Mucosa of stomach (tissue), 1 donor: Measurements from ENCODE around the gene PPCDC.
"Not testable (repeated sequence)": the region's sequence is repeated elsewhere in the genome, so short reads cannot be mapped to it uniquely, and the experiment has no call there.

Experiments
- H3K27me3 ChIP-seq: one replicate; pipeline ENCODE4 v1.7.0; 2013; ENCODE audit warnings: mild to moderate bottlenecking, low read length; ENCODE audit not compliant: control insufficient read depth, insufficient read depth
- H3K36me3 ChIP-seq: one replicate; pipeline ENCODE4 v1.7.0; 2013; ENCODE audit warnings: low read length; ENCODE audit not compliant: control insufficient read depth, insufficient read depth
- H3K4me1 ChIP-seq: one replicate; pipeline ENCODE4 v1.7.0; 2013; ENCODE audit warnings: mild to moderate bottlenecking, low read length; ENCODE audit not compliant: control insufficient read depth, insufficient read depth
- H3K4me3 ChIP-seq: one replicate; pipeline ENCODE4 v1.7.0; 2013; ENCODE audit warnings: low read length
- H3K9ac ChIP-seq: one replicate; pipeline ENCODE4 v1.7.0; 2013; ENCODE audit warnings: mild to moderate bottlenecking, low read length, moderate library complexity
- H3K9me3 ChIP-seq: one replicate; pipeline ENCODE4 v1.7.0; 2013; ENCODE audit warnings: mild to moderate bottlenecking, low read length, moderate library complexity; ENCODE audit not compliant: control insufficient read depth
- donor health status: Pancreatic carcinoma.

Gene PPCDC

DNA sequence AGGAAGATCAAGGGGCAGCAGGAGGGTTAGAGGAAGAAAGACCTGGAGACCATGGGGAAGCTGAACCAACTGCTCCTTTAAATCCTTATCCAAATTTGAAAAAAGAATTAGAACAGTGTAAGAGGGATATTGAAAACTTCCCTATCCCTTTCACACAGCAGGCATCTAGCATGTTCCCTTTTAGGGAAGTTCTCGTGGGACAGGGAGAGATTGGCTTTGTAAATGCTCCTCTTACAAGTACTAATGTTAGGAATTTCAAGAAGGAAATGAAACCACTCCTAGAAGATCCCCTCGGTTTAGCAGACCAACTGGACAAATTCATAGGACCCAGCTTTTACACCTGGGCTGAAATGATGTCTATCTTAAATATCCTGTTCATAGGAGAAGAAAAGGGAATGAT, 41.5 kb downstream of the PPCDC start:
- Histone ChIP-seq H3K27me3 (no peaks in the 10 kb centered on the region), H3K4me1 (no peaks in the 10 kb centered on the region), H3K9ac (no peak overlapping the region)

DNA sequence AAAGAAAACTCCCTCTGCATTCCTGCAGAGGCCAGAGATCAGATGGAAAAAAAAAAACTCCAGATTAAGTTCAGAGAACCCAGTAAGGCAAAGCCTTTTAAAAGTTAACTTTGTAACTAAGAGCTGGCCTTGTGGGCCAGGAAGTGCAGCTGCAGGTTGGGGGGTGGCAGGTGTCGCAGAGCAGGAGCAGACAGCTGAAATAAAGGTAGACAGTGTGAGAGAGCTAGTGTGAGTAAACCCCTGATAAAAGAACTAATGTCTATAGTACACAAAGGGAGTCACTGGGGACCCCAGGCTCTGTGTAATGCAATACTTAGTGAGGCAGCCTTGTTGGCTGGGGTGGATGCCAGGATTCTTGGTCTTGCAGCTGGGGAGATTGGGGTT, 42.1 kb downstream of the PPCDC start:
- no peaks in the 10 kb centered on the region for H3K9me3 ChIP-seq
- H3K27me3 ChIP-seq = peaks cover 3% of the 10 kb centered on the region
- no peaks in the 10 kb centered on the region for H3K4me1 ChIP-seq
- no peak overlapping the region for H3K9ac ChIP-seq
- H3K36me3 ChIP-seq = no peaks in the 10 kb centered on the region
- no peak overlapping the region for H3K4me3 ChIP-seq

More for the DNA sequence above, 41.5 kb downstream of the PPCDC start:
- no peaks in the 10 kb centered on the region for H3K36me3 ChIP-seq
- H3K9me3 ChIP-seq = no peaks in the 10 kb centered on the region
- no peak overlapping the region for H3K4me3 ChIP-seq

DNA sequence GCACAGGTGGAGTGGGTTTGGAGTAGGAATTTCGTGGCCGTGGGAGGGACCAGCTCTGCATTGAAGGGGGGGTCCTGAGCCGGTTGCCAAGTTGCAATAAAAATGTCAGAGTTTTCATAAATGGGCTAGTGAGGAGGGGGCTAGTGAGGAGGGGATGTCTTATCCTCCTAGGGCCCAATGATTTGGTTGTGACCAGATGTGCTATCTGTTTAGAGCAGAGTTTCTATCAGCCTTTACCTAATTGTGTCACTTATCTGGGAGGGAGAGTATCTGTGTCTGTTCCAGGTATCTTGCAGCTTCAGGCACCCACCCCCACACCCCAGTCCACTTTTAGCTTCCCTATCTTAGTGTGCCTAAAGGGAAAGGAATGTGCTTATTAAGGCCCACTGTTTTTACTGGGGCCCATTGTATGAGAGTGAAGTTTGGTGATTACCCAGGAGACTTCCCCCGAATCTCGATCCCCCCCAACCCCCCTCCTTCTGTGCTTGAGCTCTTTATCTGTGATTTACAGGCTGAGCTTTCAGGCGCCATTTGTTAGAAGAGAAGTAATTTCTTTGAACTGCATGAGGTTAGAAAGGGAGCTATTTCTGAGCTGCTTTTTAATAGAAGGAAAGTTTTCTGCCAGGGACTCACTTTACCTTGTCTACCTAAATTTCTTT, 42.6 kb downstream of the PPCDC start:
- Histone ChIP-seq H3K9me3 (no peaks in the 10 kb centered on the region), H3K4me1 (no peaks in the 10 kb centered on the region), H3K9ac (no peak overlapping the region), H3K36me3 (no peaks in the 10 kb centered on the region), H3K4me3 (no peak overlapping the region), H3K27me3 (peaks cover 3% of the 10 kb centered on the region)

DNA sequence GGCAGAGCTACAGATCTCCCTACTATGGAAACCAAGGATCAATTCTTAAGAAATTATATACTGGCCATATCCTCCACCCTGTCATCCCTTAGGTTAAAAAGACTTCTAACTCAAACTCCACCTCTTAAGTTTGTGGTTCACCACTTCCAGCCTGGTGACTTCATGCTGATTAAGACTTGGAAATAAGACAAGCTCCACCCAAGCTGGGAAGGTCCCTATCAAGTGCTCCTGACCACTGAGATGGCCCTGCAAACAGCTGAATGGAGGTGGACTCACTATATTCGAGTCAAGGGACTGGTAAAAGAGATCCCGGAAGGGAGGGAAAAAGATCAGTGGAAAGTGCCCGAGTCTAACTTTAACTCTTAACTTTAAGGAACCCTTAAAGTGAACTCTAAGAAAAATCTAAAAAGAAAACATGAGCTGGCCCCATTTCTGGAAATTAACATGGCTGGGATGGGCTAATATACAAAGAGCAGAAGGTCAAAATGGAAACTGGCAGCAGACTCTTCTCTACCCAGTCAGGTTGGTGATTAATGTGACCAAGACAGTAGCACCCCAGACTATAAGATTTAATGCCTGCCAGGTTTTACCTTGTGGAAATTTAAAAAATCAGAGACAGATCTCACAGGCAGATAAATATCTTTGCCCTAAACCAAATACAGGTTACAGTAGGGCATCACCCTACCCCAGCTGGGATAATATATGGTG, 43.9 kb downstream of the PPCDC start:
- Histone ChIP-seq H3K27me3 (peaks cover 3% of the 10 kb centered on the region), H3K4me1 (no peaks in the 10 kb centered on the region), H3K4me3 (no peak overlapping the region), H3K9me3 (no peaks in the 10 kb centered on the region), H3K9ac (no peak overlapping the region), H3K36me3 (no peaks in the 10 kb centered on the region)

DNA sequence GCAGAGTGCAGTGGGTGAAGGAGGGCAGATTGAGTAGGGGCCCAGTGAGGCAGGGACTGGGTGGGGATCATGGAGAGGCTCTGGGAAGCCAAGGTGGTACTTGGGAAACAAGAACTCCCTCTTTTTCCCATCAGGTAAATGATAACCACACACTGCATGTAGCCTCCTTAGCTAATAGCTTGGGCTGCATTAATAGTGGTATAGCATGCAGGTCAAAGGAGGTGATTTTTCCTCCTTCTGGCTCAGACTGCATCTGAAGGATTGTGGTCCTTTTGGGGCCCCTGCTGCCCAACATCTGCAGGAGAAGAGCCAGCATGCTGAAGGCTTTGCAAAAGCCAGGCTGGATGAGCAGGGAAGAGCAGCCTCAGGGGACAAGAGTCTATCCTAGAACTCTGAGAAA, 45.4 kb downstream of the PPCDC start:
- H3K27me3 ChIP-seq = peaks cover 3% of the 10 kb centered on the region

DNA sequence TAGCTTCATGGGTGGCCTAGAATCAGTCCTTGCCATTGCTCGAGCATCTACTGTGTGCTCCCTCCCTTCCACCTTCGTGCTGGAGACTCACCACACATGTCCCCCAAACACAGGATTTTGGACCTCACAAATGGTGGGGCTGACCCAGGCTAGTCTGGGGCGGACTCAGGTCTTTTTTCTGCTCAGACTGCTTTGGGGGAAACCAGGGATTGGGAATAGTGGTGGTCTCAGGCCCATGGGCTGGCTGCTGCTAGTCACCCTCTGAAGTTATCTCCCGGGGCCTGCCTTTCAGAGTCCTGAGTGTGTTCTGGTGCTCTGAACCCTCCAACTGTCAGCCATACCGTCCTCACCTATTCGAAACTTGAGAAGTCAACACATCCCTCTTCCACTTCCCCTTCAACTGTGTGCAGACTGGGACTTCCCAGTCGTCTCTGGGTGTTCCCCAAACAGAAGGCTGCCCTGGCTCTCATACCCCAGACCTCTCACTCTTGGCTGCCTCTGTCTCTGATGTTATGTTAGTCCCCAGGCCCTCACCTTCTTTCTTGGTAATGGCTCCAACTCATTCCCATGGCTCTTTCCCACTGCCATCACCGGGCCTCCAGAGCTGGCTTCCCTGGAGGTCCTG, 46.0 kb downstream of the PPCDC start:
- no peaks in the 10 kb centered on the region for H3K36me3 ChIP-seq
- H3K4me3 ChIP-seq = no peak overlapping the region
- H3K9ac ChIP-seq = no peak overlapping the region
- H3K27me3 ChIP-seq = peaks cover 3% of the 10 kb centered on the region
- H3K9me3 ChIP-seq = no peaks in the 10 kb centered on the region
- H3K4me1 ChIP-seq = no peaks in the 10 kb centered on the region

More for the DNA sequence above, 45.4 kb downstream of the PPCDC start:
- Histone ChIP-seq H3K4me3 (no peak overlapping the region), H3K9me3 (no peaks in the 10 kb centered on the region), H3K4me1 (no peaks in the 10 kb centered on the region), H3K36me3 (no peaks in the 10 kb centered on the region), H3K9ac (no peak overlapping the region)

DNA sequence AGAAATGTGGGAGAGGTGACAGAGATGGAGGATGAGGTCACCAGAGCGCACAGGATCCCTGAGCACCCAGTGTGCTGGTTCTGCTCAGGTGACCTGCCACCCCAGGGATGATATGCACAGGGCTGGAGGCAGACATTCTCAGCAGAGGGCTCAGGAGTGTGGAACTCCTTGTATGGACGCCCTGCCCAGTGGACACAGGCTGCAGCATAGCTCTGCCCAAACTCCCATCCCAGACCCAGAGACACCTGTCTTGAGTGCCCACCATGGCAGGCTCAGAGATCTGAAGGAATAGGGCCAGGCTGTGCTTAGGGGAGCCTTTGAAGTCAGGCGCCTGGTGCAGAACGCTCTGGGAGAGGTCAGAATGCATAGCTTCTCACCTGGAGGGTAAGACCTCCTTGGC, 47.3 kb downstream of the PPCDC start:
- no peak overlapping the region for H3K4me3 ChIP-seq
- no peaks in the 10 kb centered on the region for H3K9me3 ChIP-seq
- H3K27me3 ChIP-seq = peaks cover 3% of the 10 kb centered on the region
- no peaks in the 10 kb centered on the region for H3K36me3 ChIP-seq
- H3K4me1 ChIP-seq = no peaks in the 10 kb centered on the region
- H3K9ac ChIP-seq = no peak overlapping the region

DNA sequence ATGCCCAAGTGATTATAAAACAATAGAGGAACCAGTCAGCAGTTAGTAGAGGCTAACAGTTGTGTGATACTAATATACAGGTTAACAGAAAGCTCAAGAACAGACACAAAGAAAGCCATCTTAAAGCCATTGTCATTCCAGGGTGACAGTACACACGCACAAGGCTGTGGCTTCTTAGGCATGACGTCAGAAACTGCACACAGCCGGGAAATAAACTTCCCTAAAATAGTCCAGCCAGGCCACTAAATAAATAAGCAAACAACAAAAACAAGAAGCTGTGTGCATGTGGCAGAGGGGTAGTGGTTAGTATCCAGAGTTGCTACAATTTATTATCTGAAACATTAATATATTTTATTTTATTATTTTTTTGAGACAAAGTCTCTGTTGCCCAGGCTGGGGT, 49.8 kb downstream of the PPCDC start:
- Histone ChIP-seq H3K9ac (no peak overlapping the region), H3K36me3 (no peaks in the 10 kb centered on the region), H3K9me3 (no peaks in the 10 kb centered on the region), H3K4me3 (no peak overlapping the region), H3K27me3 (peaks cover 3% of the 10 kb centered on the region), H3K4me1 (no peaks in the 10 kb centered on the region)

DNA sequence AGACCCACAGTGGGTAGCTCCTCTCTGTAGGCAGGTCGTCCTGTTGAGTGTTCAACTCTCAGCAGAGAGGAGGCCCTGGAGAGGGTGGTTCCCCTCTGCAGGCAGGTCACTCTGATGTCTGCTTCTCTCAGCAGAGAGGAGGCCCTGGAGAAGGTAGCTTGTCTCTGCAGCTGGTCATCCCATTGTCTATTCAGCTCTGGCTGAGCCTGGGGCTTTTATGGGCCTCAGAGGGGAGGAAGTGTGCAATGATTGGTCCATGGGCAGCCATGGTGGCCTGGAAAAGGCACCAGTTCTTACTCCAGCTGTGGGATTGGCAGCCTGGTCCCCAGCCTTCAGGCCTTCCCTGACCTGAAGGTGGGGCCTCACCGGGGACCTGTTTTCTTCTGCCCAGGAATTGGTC, 52.9 kb downstream of the PPCDC start:
- Histone ChIP-seq H3K27me3 (no peaks in the 10 kb centered on the region), H3K4me1 (no peaks in the 10 kb centered on the region), H3K9ac (no peak overlapping the region), H3K36me3 (no peaks in the 10 kb centered on the region), H3K9me3 (no peaks in the 10 kb centered on the region), H3K4me3 (no peak overlapping the region)

DNA sequence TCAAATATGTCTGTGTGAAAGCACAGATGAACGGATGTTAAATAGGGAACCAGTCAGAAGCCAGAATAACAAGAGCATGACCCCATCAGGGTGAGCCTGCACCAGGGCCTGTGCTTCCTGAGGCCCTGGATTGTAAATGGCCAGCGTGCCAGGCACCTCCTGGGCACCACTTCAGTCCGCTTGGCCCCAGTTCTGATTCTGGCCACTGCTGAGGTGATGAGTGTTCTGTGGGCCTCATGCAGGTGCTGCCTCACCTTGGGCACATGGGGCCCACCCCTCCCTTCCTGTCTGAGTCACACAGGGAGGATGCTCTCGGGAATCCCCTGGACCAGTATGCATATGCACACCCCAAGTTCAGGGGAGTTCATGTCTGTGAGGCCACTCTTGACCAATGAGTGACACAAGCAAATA, 54.2 kb downstream of the PPCDC start:
- H3K27me3 ChIP-seq, H3K9me3 ChIP-seq: not testable (repeated sequence)

DNA sequence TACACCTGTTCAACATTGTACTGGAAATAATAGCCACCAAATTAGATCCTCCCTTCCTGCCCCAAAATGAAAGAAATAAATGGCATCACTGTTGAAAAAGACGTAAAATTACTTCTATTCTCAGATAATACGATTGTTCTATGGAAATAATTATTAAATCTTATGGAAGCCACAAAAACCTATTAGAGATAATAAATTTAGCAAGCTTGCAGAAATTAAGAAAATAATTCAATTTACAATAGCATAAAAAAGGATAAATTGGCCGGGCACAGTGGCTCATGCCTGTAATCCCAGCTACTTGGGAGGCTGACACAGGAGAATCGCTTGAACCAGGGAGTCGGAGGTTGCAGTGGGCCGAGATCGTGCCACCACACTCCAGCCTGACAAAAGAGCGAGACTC, 57.8 kb downstream of the PPCDC start:
- Histone ChIP-seq H3K4me3 (no peak overlapping the region), H3K4me1 (no peaks in the 10 kb centered on the region), H3K9ac (no peak overlapping the region), H3K9me3 (no peaks in the 10 kb centered on the region), H3K27me3 (no peaks in the 10 kb centered on the region), H3K36me3 (no peaks in the 10 kb centered on the region)

More for the DNA sequence above, 54.2 kb downstream of the PPCDC start:
- H3K9ac ChIP-seq, H3K4me3 ChIP-seq, H3K36me3 ChIP-seq, H3K4me1 ChIP-seq: not testable (repeated sequence)

DNA sequence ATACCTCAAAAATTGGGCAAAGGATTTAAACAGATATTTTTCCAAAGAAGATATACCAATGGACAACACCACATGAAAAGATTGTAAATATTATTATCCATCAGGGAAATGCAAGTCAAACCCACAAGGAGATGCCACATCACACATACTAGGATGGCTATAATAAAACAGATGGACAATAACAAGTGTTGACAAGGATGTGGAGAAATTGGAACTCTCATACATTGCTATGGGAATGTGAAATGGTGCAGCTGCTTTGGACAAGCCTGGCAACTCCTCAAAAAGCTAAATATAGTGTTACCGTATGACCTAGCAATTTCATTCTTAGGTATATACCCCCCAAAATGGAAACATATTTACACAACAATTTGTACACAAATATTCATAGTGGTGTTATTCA, 59.3 kb downstream of the PPCDC start:
- H3K4me3 ChIP-seq = no peak overlapping the region
- no peaks in the 10 kb centered on the region for H3K4me1 ChIP-seq
- H3K27me3 ChIP-seq = no peaks in the 10 kb centered on the region
- H3K9ac ChIP-seq = no peak overlapping the region
- H3K9me3 ChIP-seq = no peaks in the 10 kb centered on the region
- no peaks in the 10 kb centered on the region for H3K36me3 ChIP-seq
